Fibroblast of peridontal ligament (primary cell): Measurements from ENCODE around the gene PLS1.

ENCODE experiments used
- DNase-seq: peaks from one replicate; pipeline ENCODE4 v3.0.0-alpha.2; 2010; ENCODE audit errors: extremely low read depth

PLS1 gene

GRCh38 chr3:142638291-142638690 is 42.1 kb downstream of the PLS1 start:
- DNase-seq: no peak

GRCh38 chr3:142641504-142641903 is 45.3 kb downstream of the PLS1 start:
- no peak for DNase-seq

GRCh38 chr3:142642956-142643355 is 46.8 kb downstream of the PLS1 start:
- no peak for DNase-seq

GRCh38 chr3:142644502-142644901 is 48.3 kb downstream of the PLS1 start:
- DNase-seq: no peak

- no peak for DNase-seq
Observed at GRCh38 chr3:142645236-142645793, 49.1 kb downstream of the PLS1 start.

- DNase-seq: no peak
Observed at GRCh38 chr3:142646020-142646785, 50.0 kb downstream of the PLS1 start.

- no peak for DNase-seq
Observed at GRCh38 chr3:142647856-142648255, 51.7 kb downstream of the PLS1 start.

- no peak for DNase-seq
Observed at GRCh38 chr3:142648950-142649349, 52.8 kb downstream of the PLS1 start.

GRCh38 chr3:142650001-142650693 is 54.0 kb downstream of the PLS1 start:
- DNase-seq: no peak

- DNase-seq: no peak
Observed at GRCh38 chr3:142651711-142652110, 55.5 kb downstream of the PLS1 start.

GRCh38 chr3:142652826-142653292 is 56.7 kb downstream of the PLS1 start:
- DNase-seq: no peak

GRCh38 chr3:142656575-142656974 is 60.4 kb downstream of the PLS1 start:
- no peak for DNase-seq

GRCh38 chr3:142657033-142657432 is 60.8 kb downstream of the PLS1 start:
- DNase-seq: no peak

- DNase-seq: no peak
Observed at GRCh38 chr3:142660383-142660782, 64.2 kb downstream of the PLS1 start.

- DNase-seq: no peak
Observed at GRCh38 chr3:142660893-142661292, 64.7 kb downstream of the PLS1 start.

GRCh38 chr3:142663865-142664264 is 67.7 kb downstream of the PLS1 start:
- no peak for DNase-seq

- DNase-seq: no peak
Observed at GRCh38 chr3:142664311-142664710, 68.1 kb downstream of the PLS1 start.

- no peak for DNase-seq
Observed at GRCh38 chr3:142664819-142665218, 68.6 kb downstream of the PLS1 start.

GRCh38 chr3:142670120-142670519 is 73.9 kb downstream of the PLS1 start:
- DNase-seq: no peak

- no peak for DNase-seq
Observed at GRCh38 chr3:142676151-142676550, 80.0 kb downstream of the PLS1 start.

GRCh38 chr3:142680710-142681109 is 84.5 kb downstream of the PLS1 start:
- no peak for DNase-seq

- DNase-seq: no peak
Observed at GRCh38 chr3:142690613-142691012, 94.4 kb downstream of the PLS1 start.

GRCh38 chr3:142691527-142691926 is 95.3 kb downstream of the PLS1 start:
- no peak for DNase-seq
